SK-N-SH treated with all-trans-retinoic acid at 6 μM for 48 hours (cell line): Measurements from ENCODE around the gene F3.

Source experiments
- ATAC-seq: fragments of 200-7000 bp; cut with Tn5 transposase; 3 replicates; pipeline ENCODE4 v1.9.1; 2020; ENCODE audit warnings: mild to moderate bottlenecking, moderate library complexity
- ARNTL ChIP-seq: fragments of 450-650 bp; formaldehyde crosslinking; IDR thresholded peaks from 2 replicates; pipeline ENCODE4 v1.5.0; 2020; ENCODE audit warnings: low read depth, mild to moderate bottlenecking, moderate library complexity, borderline replicate concordance
- BACH2 ChIP-seq: fragments of 250-450 bp; sonication (Bioruptor Pico); IDR thresholded peaks from 2 replicates; pipeline ENCODE4 v1.9.0; 2021; ENCODE audit warnings: mild to moderate bottlenecking, borderline replicate concordance
- CSDC2 ChIP-seq: fragments of 250-450 bp; sonication (Bioruptor Pico); IDR thresholded peaks from 2 replicates; pipeline ENCODE4 v1.5.0; 2020; ENCODE audit warnings: mild to moderate bottlenecking, moderate library complexity
- ESRRG ChIP-seq: fragments of 250-450 bp; sonication (Bioruptor Pico); IDR thresholded peaks from 2 replicates; pipeline ENCODE4 v1.6.1; 2021; ENCODE audit warnings: mild to moderate bottlenecking
- GLIS3 ChIP-seq: fragments of 250-450 bp; sonication (Bioruptor Pico); IDR thresholded peaks from 2 replicates; pipeline ENCODE4 v1.5.0; 2020; ENCODE audit warnings: mild to moderate bottlenecking, moderate library complexity
- ISL1 ChIP-seq: fragments of 250-450 bp; sonication (Bioruptor Pico); IDR thresholded peaks from 2 replicates; pipeline ENCODE4 v2.1.2; 2022; ENCODE audit warnings: mild to moderate bottlenecking, moderate library complexity
- OSR1 ChIP-seq: fragments of 250-450 bp; sonication (Bioruptor Pico); IDR thresholded peaks from 2 replicates; pipeline ENCODE4 v1.8.0; 2022; ENCODE audit warnings: moderate library complexity, mild to moderate bottlenecking, inconsistent platforms
- POU6F1 ChIP-seq: fragments of 250-450 bp; sonication (Bioruptor Pico); IDR thresholded peaks from 2 replicates; pipeline ENCODE4 v1.8.0; 2021; ENCODE audit warnings: low read depth, mild to moderate bottlenecking, moderate library complexity, borderline replicate concordance
- PPARA ChIP-seq: fragments of 250-450 bp; sonication (Bioruptor Pico); IDR thresholded peaks from 2 replicates; pipeline ENCODE4 v1.5.0; 2020; ENCODE audit warnings: mild to moderate bottlenecking, borderline replicate concordance
- RARB ChIP-seq: fragments of 250-450 bp; sonication (Bioruptor Pico); IDR thresholded peaks from 2 replicates; pipeline ENCODE4 v1.8.0; 2021; ENCODE audit warnings: mild to moderate bottlenecking, moderate library complexity
- SNAI2 ChIP-seq: fragments of 250-450 bp; sonication (Bioruptor Pico); IDR thresholded peaks from 2 replicates; pipeline ENCODE4 v1.5.0; 2020; ENCODE audit warnings: mild to moderate bottlenecking, moderate library complexity
- TOX ChIP-seq: fragments of 250-450 bp; sonication (Bioruptor Pico); IDR thresholded peaks from 2 replicates; pipeline ENCODE4 v1.8.0; 2021; ENCODE audit warnings: mild to moderate bottlenecking, moderate library complexity, borderline replicate concordance
- TSHZ2 ChIP-seq: fragments of 250-450 bp; sonication (Bioruptor Pico); IDR thresholded peaks from 2 replicates; pipeline ENCODE4 v1.5.0; 2020; ENCODE audit warnings: mild to moderate bottlenecking, moderate library complexity
- ZC3H10 ChIP-seq: fragments of 250-450 bp; sonication (Bioruptor Pico); IDR thresholded peaks from 2 replicates; pipeline ENCODE4 v1.5.1; 2021; ENCODE audit warnings: mild to moderate bottlenecking, moderate library complexity
- ZFP3 ChIP-seq: fragments of 250-450 bp; sonication (Bioruptor Pico); IDR thresholded peaks from 2 replicates; pipeline ENCODE4 v1.5.0; 2020; ENCODE audit warnings: mild to moderate bottlenecking, moderate library complexity
- ZFP30 ChIP-seq: fragments of 450-650 bp; formaldehyde crosslinking; IDR thresholded peaks from 2 replicates; pipeline ENCODE4 v1.5.0; 2022; ENCODE audit warnings: mild to moderate bottlenecking, moderate library complexity
- ZNF565 ChIP-seq: fragments of 450-650 bp; formaldehyde crosslinking; conservative IDR thresholded peaks from 2 replicates; pipeline ENCODE4 v1.5.0; 2020; ENCODE audit warnings: low read depth, mild to moderate bottlenecking, moderate library complexity
- ZNF70 ChIP-seq: fragments of 450-650 bp; formaldehyde crosslinking; IDR thresholded peaks from 2 replicates; pipeline ENCODE4 v1.5.0; 2020; ENCODE audit warnings: mild to moderate bottlenecking, moderate library complexity
- ZNF8 ChIP-seq: fragments of 450-650 bp; formaldehyde crosslinking; IDR thresholded peaks from 2 replicates; pipeline ENCODE4 v1.5.0; 2020; ENCODE audit warnings: mild to moderate bottlenecking, moderate library complexity
- TF ChIP-seq, protein P1 (sequence below): fragments of 250-450 bp; sonication (Bioruptor Pico); IDR thresholded peaks from 2 replicates; pipeline ENCODE4 v1.8.0; 2020; ENCODE audit warnings: mild to moderate bottlenecking, moderate library complexity, borderline replicate concordance
- TF ChIP-seq, protein P2 (sequence below): fragments of 250-450 bp; sonication (Bioruptor Pico); IDR thresholded peaks from 2 replicates; pipeline ENCODE4 v1.5.1; 2020; ENCODE audit warnings: low read depth, mild to moderate bottlenecking, moderate library complexity

The F3 gene

GRCh38 chr1:94529416-94529815, 12.1 kb downstream of the F3 start:
- no peak for ATAC-seq
- TF ChIP-seq SNAI2 (CRISPR knock-in tag) (no peak), ISL1 (CRISPR knock-in tag) (no peak), POU6F1 (CRISPR knock-in tag) (no peak), ZC3H10 (CRISPR knock-in tag) (no peak), ZFP3 (no peak), ESRRG (no peak), ARNTL (CRISPR knock-in tag) (no peak), BACH2 (CRISPR knock-in tag) (no peak), TOX (CRISPR knock-in tag) (no peak), CSDC2 (CRISPR knock-in tag) (no peak), ZFP30 (no peak), ZNF70 (no peak), ZNF8 (CRISPR knock-in tag) (no peak), ZNF565 (CRISPR knock-in tag) (no peak), TSHZ2 (CRISPR knock-in tag) (no peak), RARB (no peak), OSR1 (no peak), PPARA (no peak)
- TF ChIP-seq, protein P1, sequence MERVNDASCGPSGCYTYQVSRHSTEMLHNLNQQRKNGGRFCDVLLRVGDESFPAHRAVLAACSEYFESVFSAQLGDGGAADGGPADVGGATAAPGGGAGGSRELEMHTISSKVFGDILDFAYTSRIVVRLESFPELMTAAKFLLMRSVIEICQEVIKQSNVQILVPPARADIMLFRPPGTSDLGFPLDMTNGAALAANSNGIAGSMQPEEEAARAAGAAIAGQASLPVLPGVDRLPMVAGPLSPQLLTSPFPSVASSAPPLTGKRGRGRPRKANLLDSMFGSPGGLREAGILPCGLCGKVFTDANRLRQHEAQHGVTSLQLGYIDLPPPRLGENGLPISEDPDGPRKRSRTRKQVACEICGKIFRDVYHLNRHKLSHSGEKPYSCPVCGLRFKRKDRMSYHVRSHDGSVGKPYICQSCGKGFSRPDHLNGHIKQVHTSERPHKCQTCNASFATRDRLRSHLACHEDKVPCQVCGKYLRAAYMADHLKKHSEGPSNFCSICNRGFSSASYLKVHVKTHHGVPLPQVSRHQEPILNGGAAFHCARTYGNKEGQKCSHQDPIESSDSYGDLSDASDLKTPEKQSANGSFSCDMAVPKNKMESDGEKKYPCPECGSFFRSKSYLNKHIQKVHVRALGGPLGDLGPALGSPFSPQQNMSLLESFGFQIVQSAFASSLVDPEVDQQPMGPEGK, result no peak

DNA sequence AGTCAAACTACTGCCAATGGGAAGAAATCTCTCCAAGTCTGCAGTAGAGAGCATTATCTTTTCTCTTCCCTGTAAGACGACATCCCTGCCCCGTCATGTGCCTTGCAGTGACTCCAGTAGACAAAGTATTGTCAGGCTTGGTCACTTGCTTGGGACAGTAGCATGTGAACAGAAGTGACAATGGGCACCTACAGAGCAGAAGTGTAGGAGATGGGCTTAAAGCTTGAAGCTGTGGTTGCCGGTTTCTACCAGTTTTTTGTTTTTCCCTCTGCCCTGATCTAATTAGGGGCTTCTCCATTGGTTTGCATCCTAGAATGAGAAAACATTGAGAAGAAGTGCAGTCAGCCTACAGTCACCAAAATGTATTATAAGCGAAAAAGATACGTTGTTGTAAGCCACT, 12.7 kb downstream of the F3 start:
- ATAC-seq, result no peak
- no peak for TF ChIP-seq POU6F1 (CRISPR knock-in tag)
- TF ChIP-seq GLIS3 (CRISPR knock-in tag), result no peak
- TF ChIP-seq ZNF70, result no peak
- TF ChIP-seq, protein P2, sequence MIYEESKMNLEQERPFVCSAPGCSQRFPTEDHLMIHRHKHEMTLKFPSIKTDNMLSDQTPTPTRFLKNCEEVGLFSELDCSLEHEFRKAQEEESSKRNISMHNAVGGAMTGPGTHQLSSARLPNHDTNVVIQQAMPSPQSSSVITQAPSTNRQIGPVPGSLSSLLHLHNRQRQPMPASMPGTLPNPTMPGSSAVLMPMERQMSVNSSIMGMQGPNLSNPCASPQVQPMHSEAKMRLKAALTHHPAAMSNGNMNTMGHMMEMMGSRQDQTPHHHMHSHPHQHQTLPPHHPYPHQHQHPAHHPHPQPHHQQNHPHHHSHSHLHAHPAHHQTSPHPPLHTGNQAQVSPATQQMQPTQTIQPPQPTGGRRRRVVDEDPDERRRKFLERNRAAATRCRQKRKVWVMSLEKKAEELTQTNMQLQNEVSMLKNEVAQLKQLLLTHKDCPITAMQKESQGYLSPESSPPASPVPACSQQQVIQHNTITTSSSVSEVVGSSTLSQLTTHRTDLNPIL (CRISPR knock-in tag), result no peak
- no peak for TF ChIP-seq ISL1 (CRISPR knock-in tag)
- TF ChIP-seq ZFP3, result no peak
- no peak for TF ChIP-seq TSHZ2 (CRISPR knock-in tag)
- TF ChIP-seq ARNTL (CRISPR knock-in tag), result no peak
